GM21723 (cell line): ENCODE results near the gene FBXL13.
"Not testable (repeated sequence)": the region's sequence is repeated elsewhere in the genome, so short reads cannot be mapped to it uniquely, and the experiment has no call there.

ENCODE experiments used
- ATAC-seq: cut with Tn5 transposase; IDR thresholded peaks from one replicate; pipeline ENCODE4 v1.9.1; 2021; ENCODE audit warnings: mild to moderate bottlenecking, moderate library complexity; ENCODE audit not compliant: unreplicated experiment

Gene FBXL13

DNA sequence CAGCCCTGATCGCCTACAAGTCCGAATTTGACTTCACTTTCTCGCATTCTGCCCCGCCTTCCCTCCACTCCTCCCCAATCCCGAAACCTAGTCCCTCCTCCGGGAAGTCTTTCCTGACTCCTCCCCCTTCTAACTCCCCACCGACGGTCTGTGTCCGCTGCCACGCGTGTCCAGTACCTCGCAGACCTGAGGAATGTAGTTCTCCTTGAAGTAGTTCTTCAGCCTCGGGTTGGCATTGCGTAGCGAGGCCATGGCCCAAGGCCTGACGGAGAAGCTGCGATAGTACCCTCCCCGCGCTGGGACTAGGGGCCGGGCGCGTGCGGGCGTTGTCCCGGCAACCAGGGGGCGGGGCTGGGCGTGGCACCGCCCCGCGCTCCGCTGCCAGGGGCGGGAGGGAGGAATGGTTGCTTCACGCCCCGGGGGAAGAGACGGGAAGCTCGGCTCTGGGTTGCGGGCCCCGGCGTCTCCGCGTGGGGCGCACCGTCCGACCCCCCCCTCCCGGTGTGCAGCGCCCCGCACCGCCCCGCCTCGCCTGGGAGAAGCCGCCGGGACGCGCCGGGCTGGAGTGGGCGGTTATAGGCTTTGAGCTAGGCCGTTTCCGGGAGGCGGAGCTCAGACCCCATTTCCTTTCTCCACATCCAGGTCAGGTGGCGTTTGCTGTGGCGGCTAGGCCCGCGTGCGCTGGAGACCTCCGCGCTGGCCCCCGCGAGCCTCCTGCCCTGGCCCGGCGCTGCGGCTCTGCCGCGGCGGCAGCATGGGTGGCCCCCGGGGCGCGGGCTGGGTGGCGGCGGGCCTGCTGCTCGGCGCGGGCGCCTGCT is at the start of gene FBXL13, which contains the start of gene ARMC10:
Gene FBXL13 (minus strand): TSS at position 278 of the 818 bp plus-strand sequence.
Gene ARMC10 (plus strand): TSS at position 622 of the 818 bp plus-strand sequence. CDS start 133 bp downstream, at position 755.
- ATAC-seq = peak; percentile 92

DNA sequence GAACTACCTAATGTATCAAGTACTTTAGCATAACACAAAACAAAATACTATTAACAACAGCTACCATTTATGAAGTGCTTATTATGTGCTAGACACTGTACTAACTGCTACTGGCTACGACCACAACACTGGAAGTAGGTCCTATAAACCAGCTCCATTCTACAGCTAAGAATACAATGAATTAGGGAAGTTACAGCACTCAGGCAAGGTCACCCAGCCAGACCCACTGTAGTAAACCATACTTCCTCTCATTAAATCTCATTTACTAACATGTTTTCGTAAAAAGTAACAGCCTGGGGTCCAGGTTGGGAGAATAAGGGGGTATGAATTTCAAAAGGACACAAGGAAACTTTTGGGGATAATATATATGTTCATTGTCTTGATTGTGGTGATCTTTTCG is 48.9 kb upstream of the FBXL13 start:
- no peak for ATAC-seq

DNA sequence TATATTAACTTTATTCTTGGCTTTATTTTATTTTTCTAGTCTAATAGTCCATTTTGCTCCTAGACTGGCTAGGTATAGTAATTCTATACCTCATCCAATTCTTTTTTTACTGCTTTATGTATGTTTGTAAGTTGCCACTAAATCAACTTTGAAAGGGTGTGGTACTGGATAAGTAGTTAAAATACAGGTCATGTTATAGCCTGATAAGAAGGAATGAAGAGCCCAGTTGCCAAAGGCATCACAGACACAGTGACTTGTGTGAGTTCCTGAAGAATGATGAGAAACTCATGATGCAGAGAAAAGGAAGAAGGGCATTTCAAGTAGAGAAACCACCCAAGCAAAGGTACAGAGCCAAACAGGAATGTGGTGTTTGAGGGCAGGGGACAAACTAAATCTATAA is 47.0 kb upstream of the FBXL13 start:
- ATAC-seq = no peak

DNA sequence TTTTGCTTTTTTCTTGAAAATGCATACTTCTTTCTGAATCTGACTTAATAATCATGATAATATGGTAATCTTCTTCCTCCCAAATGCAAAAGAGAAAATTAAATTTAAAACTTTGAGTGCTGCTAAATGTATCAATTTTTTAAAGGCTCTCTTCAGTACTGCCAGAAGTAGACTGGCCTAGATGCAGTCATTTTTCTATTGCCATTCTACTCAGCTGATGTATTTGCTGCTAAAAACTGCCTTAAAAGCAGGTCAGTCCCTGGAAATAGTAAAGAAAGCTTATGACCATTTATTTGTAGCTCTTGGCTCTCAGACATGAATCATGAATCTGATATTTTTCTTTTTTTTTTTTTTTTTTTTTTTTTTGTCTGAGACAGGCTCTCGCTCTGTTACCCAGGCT is 45.8 kb upstream of the FBXL13 start:
- ATAC-seq = no peak

DNA sequence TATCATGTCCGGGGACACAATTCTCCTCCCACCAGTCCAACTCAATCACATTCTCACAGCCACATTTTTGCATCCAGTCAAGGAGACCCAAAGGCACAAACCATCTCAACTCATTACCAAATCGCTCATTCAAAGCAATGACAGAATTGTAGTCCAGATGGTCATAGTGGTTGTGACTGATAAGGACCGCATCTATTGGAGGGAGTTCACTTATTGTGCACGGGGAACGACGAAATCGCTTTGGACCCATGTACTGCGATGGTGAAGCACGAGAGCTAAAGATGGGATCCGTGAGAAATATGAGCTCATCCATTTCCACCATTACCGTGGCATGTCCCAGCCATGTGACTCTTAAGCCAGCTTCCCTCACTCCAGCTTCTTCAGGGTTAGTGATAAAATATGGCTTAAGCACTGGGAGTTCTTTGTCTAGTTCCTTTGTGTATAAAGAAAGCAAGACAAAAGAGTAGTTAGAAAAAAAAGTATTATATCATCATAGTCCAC is 45.2 kb upstream of the FBXL13 start:
- no peak for ATAC-seq

DNA sequence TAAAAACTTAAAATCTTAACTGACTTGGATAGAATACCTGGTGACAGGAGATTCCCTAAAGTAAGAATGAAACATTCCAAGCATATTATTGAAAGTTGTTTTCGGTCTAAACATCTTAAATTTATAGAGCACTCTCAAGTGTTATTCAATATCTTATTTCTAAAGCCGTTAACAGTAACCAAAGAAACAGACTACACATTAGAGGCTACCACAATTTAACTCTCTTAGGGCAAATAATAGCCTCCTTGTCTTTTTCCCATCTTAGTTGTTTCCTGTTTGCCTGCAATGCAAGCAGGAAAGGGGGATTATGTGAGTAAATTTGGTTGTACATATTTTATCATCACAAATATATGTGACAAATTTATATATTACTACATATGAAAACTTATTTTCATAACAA is 42.9 kb upstream of the FBXL13 start:
- no peak for ATAC-seq

DNA sequence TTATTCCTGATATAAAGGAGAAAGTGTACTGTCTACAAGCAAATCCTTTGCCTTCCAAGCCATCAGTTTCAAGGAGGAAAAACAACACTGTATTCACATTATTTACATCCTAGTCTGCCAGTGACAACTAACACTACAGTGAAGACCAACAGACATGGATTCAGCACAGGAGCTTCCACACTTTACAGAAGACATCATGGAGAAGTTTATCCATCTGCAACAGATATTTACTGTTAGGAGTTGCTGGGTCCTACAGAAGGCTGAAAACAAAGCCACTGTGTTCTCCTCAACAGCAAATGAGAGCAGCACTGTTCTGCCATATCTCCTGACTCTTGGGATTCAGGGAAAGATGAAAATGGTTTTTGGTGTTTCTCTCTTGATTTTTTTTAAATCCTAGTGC is 42.4 kb upstream of the FBXL13 start:
- ATAC-seq = no peak

DNA sequence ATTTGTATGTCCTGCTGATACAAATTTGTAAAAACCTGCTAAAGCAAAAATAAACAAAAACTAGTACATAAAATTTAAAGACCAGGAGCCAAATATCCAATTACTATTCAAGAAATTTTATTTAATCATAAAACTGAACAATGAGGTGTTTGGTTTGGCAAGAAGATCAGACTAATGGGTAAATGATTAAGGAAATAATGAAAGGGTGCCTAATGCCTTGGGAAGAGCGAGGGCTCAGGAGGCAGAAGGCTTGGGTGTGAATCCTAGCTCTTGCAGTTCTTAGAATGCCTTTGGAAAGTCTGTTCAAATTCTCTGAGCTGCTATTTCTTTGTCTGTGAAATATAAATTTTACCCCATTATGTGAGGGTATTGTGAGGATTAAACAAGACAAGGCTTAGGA is 41.9 kb upstream of the FBXL13 start:
- no peak for ATAC-seq

DNA sequence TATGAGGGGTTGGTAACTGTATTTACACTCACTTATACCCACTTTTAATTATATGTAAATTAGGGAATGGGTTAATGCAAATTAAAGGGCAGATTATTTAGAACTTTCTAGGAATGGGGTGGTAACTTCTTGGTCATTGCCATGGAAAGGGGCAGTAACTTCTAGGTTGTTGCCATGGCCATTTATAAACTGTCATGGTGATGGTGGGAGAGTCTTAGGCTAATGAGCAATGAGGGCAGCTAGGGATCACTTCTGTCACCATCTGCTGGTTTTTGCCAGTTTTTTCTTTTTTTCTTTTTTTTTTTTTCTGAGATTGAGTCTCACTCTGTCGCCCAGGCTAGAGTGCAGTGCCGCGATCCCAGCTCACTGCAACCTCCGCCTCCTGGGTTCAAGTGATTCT is 41.2 kb upstream of the FBXL13 start:
- ATAC-seq = no peak

DNA sequence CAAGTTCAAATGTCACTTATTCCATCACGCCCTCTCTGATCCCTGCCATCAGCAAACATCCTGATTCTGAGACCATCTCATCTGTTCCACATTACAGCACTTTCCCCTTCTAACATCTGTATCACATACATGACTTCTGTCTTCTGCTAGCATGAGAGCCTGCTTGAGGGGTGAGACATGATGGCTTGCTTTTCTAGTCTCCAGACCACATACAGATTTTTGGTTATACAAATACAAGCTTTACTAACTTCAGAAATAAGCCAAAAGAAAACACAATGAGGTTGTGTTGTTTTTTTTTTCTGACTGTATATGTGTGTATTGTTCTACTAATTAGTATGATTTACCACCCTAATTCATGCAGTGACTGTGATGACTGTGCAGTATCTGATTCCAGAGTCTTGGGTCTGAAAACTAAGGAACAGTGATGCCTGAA is 40.0 kb upstream of the FBXL13 start:
- ATAC-seq = no peak

DNA sequence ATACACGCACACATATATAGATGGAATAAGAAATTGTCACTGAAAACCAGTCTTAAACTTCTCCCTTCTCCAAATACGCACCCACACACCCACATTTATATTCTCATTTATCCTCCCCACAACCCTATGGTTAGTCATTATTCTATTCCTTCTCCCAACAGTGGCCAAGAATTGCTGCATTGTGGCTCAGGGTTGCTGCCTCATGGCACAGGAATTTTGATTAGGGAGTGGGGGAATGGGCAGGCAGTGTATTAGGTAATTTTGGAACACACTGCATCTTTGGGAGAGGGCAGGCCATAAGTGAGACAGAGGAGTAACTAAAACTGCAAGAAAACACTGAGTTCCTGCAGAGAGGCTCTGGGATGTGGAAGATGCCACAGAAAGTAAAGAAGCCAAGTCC is 38.6 kb upstream of the FBXL13 start:
- no peak for ATAC-seq

DNA sequence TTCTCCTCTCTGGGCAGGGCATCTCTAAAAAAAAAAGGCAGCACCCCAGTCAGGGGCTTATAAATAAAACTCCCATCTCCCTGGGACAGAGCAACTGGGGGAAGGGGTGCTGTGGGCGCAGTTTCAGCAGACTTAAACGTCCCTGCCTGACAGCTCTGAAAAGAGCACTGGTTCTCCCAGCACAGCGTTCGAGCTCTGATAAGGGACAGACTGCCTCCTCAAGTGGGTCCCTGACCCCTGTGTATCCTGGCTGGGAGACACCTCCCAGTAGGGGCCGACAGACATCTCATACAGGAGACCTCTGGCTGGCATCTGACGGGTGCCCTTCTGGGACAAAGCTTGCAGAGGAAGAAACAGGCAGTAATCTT is 32.1 kb upstream of the FBXL13 start:
- not testable (repeated sequence) for ATAC-seq

DNA sequence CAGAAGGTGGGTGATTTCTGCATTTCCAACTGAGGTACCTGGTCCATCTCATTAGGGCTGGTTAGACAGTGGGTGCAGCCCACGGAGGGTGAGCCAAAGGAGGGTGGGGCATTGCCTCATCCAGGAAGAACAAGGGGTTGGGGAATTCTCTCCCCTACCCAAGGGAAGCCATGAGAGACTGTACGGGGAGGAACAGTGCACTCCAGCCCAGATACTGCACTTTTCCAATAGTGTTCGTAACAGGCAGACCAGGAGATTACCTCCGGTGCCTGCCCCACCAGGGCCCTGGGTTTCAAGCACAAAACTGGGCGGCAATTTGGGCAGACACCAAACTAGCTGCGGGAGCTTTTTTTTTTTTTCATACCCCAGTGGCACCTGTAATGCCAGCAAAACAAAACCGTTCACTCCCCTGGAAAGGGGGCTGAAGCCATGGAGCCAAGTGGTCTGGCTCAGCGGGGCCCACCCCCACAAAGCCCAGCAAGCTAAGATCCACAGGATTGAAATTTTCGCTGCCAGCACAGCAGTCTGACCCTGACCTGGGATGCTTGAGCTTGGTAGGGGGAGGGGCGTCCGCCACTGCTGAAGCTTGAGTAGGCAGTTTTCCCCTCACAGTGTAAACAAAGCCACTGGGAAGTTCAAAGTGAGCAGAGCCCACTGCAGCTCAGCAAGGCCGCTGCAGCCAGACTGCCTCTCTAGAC is 31.6 kb upstream of the FBXL13 start:
- no peak for ATAC-seq

DNA sequence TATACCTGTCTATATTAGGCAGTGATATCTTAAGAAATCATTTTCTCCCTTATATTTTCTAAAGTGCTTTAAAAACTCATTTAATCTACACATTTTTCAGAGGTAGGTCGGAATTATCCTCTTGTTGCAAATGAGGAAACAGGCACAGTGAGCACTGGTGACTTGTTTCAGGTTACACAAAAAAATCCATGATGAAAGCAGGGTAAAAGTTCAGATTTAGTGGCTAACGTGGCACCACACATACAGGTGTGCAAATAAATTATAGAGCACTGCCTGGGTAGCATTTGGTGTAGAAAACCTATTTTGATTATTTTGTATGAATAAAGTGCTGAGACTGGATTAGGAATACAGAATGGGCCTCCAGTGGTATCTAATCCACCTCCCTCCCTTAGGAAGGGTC is 26.9 kb upstream of the FBXL13 start:
- no peak for ATAC-seq

DNA sequence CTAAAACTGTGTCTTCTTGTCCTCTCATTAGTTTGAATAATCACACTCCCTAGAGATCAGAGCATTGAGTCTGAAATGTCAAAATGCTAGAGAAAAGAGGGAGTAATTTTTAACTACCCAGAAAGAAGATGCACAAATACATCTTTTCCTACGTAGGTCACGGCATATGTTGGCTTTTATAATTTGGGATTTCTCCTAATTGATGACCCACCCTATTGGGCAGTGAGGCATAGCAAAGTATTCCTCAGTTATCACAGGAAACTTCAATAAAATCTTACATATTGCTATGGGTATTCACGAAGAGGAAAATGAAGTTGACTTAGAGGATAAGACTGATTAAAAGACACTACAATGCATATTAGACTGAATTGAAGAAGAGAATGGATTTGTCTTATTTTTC is 25.8 kb upstream of the FBXL13 start:
- no peak for ATAC-seq

DNA sequence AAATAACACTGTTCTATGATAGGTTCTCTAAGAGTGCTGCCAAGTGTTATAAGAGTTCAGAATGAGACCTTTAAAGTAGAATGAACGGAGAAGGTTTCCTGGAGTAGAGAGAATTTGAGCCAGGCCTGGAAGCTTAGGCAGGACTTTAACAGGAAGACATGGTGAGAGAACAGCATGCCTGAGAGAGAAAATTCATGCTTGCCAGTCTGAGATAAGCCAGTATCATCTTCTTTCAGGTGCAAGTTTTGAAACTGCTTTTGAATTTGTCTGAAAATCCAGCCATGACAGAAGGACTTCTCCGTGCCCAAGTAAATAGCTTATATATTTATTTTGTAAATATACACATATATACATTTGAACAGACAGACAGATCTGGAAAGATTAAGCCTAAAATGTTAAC is 22.4 kb upstream of the FBXL13 start:
- ATAC-seq = no peak

DNA sequence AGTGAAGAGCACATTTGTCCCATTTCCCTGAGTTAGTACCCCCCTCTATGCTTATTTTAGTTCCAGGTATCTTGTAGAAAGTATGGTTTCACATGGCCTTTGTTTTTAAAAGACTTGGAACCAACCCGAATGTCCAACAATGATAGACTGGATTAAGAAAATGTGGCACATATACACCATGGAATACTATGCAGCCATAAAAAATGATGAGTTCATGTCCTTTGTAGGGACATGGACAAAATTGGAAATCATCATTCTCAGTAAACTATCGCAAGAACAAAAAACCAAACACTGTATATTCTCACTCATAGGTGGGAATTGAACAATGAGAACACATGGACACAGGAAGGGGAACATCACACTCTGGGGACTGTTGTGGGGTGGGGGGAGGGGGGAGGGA is 21.0 kb upstream of the FBXL13 start:
- not testable (repeated sequence) for ATAC-seq

DNA sequence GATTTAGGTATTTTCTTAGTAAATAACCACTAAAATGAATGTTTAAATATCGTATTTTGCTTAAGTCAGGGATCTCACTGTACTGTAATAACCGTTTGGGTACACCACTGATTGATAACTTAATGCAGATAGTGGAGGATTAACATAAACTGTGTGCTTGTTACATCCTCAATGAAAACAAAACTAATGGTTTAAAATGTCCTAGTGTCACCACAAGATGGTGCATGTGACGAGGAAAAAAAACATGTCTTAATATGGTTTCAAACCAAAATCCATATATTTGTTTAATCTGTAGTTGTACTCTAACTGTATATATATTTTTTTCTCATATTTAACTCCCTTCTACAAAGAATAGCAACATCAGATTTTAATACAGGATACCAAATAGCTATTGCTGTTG is 19.5 kb upstream of the FBXL13 start:
- ATAC-seq = no peak

DNA sequence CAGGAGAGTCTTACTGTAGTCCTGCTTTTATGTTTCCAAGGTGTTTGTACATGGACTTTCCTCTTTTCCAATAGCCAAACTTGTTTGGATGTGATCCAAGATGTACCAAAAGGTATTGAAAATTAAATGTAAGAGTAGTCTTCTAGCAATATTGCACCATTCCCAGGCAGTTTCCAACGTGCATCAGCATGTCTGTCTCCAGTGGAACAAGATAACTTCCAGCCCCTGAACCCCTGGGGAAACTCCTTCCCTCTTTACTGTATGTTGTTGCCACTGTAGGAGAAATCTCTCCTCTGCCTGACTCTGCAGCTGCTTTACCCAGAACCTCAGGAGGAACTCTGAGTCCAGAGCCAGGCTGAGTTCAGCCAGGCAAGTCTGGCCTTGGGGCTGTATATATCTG is 18.8 kb upstream of the FBXL13 start:
- ATAC-seq = no peak

DNA sequence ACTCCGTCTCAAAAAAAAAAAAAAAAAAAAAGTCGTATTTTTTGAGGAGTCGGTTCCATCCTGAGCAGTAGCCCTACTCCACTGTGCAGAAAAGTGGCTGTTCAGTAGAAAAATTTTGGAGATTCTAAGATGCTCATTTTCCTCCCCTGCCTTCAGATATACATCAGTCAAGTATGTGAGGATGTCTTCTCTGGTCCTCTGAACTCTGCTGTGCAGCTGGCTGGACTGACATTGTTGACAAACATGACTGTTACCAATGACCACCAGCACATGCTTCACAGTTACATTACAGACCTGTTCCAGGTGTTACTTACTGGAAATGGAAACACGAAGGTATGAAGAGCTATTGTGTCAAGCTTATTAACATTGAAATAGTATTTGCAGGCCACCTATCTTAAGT is 17.7 kb upstream of the FBXL13 start:
- not testable (repeated sequence) for ATAC-seq

DNA sequence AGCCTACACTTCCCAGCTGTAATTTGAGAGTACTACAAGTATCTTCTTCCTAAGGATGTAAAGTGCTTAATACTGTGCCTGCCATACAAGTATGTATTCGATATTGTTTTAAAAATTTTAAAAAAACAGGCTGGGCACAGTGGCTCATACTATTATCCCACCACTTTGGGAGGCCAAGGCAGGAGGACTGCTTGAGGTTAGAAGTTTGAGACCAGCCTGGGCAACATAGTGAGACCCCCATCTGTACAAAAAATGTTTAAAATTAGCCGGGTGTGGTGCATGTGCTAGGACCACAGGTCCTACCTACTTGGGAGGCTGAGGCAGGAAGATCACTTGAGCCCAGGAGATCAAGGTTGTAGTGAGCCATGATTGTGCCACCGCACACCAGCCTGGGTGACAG is 8.6 kb upstream of the FBXL13 start:
- ATAC-seq = no peak

DNA sequence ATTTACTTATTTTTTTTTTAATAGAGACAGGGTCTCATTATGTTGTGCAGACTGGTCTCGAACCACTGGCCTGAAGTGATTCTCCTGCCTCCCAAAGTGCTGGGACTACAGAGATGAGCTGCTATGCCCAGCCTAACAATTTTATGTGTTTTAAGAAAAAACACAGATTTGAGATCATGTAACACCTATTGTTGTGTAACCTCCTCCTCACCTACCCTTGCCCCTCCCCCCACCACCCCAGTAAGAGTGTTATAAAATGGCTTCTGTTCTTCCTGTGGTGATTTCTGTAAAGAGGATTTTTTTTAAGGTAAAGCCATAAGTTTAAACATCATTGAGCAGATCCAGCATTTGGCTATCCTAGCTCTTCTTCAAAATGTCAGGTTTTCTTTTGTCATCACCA is 7.9 kb upstream of the FBXL13 start:
- no peak for ATAC-seq
